GM19397 (cell line): ENCODE results near the gene ZMIZ1.

ENCODE experiments used
- ATAC-seq: cut with Tn5 transposase; IDR thresholded peaks from one replicate; pipeline ENCODE4 v1.9.1; 2021; ENCODE audit warnings: mild to moderate bottlenecking, moderate library complexity; ENCODE audit not compliant: unreplicated experiment

ZMIZ1 gene

DNA sequence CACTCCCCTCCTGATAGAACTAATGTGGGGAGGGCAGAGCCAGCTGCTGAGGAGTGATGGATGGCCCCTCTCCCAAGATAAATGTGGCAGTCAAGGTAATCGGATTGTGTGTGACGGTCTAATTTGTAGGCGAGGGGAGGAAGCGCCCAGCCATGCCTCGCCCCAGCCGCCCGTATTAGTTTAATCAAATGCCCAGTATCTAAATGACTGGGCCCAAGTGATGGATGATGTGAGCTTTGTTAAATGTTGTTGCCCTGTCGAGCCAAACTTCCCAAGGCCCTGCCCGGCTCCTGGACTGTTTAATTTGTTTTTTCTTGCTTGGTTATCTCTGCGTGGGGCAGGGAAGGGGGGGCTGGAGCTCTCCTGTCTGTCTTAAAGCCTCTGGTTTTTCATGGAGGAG lies 190.1 kb downstream of the ZMIZ1 start:
- no peak for ATAC-seq

DNA sequence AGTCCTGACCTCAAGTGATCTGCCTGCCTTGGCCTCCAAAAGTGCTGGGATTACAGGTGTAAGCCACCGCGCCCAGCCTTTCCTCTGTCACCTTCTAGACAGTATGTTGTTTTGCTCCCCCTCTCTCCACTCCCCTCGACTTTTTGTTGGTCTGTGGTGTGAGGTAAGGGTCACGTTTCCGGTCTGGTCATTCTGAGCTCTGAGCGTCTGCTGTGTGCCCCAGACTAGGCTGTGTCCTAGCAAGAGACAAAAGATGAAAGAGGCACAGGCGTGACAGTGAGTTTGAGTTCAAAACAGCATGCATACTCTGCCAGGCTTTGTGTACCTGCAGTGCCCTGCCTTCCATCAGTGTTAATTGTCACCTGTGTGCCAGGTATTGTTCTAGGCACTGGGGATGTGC lies 191.1 kb downstream of the ZMIZ1 start:
- ATAC-seq, result no peak

DNA sequence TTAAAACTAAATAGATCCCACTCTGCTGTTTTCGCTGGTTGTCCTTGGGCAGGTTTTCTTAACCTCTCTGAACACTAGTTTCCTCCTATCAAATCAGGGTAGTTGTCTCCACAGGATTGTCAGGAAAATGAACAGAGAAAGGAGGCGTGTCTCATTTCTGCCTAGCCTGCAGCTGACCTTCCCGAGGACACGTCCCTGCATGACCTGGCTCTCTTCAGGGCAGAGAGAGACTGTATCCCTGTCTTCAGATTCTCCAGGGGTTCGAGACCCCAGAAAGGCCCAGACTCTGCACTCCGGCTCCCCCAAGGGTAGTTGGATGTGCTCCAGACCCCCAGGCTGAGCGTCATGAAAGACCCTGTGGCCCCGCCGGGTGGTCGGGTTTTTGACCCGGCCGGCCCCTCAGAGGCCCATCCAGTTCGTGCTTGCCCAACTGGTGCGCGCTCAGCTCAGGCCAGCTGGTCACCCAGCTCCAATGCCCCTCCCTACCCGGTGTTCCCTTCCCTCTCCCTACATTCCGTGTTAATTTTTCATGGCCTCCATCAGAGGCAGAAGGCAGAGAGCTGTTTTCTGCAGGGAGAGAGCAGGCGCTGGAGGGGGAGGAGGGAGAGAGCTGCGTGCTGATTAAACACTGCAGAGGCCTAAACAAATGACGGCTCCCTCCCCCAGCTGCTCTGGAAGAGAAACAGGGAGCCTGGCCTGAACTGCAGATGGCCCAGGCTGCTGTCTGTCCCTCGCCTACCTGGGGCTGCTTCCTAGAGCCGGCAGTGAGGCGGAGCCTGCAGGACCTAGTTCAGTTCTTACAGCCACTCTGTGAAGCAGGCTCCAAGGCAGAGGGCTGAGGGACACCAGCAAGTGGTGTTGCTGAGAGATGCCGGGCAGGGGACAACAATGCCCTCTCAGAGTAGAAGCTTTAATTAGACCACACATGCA lies 192.3 kb downstream of the ZMIZ1 start:
- no peak for ATAC-seq

DNA sequence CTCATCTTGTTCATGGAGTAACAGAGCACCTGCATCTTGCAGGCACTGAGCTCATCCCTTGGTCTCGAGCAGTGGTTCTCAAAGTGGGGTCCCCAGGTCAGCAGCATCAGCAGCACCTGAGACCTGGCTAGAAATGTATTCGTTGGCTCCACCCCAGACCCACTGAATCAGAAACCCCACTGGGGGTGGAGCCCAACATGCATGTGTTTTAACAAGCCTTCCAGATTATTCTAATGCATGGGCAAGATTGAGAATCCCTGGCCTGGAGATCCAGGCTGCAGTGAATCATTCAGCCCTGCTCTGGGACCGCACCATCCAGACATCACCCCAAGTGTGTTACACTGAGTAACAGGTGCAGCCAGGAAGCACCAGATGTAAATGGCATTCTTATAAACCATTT lies 193.4 kb downstream of the ZMIZ1 start:
- ATAC-seq, result no peak

DNA sequence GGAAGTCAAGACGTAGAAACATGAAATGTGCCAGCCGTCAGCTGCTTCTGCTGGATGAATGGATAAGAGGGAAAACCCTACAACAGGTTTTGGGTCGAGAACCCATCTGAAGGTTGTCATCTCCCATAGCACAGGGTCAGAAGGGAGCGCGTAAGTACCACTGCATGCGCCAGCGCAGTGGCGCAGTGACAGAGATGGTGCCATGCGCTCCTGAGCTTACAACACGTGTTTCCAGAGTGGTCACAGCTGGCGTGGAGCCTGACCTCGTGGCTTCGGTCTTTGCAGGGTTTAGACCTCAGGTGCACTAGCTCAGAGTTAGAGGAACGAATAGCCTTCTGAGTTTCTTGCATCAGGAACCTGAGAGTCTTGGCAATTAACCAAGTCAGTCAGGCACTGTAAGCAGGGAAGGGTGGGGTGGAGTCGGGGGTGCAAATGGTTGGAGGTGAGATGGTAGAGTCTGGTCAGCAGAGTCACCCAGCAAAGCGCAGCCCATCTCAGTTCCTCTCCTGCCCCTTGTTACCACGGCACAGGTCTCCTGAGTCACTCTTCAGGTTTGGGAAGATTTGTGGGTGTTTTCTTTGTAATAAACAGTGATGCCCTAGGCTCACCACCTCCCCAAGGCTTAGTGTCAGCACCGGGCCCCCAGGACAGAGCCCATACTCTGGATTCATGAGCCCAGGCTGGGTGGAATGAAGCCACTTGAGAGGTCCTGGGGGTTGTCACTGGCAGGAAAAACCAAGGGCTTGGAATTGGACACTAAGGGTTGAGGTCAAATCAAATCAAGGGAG lies 194.4 kb downstream of the ZMIZ1 start:
- ATAC-seq, result no peak

DNA sequence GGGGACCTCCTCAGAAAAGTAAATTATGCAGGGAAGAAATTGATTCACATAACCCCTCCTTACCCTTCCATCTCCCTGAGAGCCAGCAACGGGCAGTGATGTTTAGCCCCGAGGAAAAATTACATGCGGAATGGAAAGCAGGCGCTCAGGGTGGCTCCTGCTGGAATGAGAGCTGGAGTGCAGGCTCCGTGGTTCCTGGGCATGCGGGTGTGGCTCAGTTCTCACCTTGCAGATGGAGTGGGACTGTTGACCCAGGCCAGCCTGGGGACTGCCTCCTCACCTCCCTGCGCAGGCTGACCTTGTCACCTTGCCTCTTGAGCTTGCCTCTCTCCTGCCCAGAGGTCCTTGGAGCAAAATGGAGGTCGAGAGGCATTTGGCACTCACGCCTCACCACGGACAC lies 195.2 kb downstream of the ZMIZ1 start:
- ATAC-seq, result no peak

DNA sequence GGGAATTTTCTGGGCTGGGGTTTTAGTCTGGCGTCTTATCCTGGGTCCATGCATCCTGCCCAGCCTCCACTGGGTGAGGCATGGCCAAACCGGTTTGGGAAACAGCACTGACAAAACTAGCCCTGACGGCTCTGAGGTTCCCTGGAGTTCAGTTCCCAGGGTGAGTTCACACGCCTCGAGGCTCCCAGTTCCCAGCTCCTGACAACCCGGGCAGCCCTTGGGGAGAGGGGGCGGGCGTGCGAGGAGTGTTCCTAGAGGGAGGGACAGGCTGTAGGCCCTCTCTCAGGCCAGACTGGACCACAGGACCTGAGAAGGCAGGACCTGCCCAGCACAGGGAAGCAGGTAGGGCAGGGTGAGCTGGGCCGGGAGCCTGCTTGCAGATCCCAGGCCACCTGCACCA lies 196.2 kb downstream of the ZMIZ1 start:
- no peak for ATAC-seq

DNA sequence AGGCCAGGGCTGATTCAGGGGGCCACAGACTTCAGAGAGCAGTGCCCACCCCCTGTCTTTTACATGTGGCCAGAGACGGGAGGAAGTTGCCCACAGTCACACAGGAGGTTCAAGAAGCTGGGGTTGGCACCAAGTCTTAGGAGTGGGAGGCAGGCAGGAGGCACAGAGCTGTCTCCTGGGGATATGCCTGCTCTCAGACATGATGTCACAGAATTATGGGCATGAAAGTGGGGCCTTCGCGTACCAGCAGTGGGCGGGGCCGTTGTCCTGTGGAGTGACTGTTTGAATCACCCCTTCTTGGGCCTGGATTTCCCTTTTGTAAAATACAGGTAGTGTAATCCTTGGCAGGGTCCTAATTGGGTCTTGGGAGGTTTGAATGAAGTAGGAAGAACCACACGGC lies 197.3 kb downstream of the ZMIZ1 start:
- ATAC-seq, result peak; percentile 18

DNA sequence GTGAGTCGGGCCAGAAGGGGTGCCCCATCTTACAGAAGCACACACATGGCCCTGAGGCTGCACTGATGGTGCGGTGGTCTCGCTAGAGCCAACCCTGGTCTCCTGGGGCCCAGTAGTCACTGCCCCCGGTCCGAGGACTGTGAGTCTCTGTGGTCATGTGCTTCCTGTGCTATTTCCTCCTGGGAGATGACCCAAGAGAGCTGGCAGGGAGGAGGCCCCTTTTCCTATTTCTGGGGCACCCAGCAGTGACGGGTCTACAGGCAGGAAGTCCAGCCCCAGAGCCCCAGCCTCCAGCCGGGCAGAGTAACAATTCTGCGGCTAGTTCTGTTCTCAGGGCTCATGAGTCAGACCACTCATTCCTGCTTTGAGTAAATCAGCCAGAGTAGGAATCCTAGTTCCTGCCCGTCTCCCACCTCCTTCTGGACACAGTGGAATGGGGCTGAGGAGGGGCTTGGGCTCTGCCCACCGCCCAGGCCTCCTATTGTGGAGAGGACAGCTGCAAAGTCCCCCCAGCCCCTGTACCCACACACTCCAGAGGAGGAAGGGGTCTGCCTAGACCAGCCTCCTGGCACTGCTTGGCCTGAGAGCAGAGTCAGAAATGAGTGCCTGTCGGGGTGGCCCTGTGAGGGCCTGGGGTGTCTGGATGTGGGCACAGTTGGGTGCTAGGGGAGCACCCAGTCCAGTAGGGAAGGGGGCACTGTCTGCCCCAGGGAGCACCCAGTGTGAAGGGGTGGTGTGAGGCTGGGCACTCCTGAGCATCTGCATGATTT lies 198.0 kb downstream of the ZMIZ1 start:
- peak; percentile 77 for ATAC-seq

DNA sequence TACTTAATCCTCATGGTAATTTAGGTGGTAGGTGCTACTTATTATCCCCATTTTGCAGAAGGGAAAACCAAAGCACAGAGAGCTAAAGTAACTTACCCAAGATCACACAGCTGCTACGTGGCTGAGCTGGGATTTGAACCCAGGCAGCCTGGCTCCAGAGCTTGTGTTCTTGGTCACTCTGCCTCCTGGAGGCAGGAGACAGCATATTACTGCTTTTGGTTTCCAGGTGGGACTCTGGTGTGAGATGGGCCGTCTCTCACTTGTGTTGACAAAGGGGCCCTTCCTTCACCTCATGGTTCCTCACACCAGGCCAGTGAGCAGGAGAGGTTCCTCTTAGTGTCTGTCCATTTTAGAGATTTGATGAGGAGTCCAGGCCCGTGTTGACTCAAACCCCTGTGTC lies 198.7 kb downstream of the ZMIZ1 start:
- ATAC-seq, result no peak

DNA sequence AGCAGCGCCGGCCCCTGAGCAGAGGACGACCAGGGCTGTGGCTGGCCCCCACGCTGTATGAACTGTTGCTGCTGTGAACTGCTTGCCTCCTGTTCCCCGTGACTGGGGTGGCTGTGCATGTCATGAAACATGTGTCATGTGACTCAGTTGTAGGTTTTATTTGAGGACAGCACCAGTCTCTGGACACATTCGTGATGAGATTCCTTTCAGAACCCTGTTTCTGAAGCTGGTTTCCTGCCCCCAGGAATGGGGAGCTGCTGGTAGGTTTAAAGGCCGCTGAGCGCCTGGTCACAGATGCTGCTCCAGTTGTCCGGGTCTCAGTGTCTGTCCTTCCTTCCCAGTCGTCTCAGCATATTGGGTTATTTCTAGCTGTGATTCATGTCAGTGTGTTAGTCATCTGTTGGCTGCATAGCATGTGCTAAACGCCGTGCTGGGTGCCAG lies 199.4 kb downstream of the ZMIZ1 start:
- no peak for ATAC-seq

DNA sequence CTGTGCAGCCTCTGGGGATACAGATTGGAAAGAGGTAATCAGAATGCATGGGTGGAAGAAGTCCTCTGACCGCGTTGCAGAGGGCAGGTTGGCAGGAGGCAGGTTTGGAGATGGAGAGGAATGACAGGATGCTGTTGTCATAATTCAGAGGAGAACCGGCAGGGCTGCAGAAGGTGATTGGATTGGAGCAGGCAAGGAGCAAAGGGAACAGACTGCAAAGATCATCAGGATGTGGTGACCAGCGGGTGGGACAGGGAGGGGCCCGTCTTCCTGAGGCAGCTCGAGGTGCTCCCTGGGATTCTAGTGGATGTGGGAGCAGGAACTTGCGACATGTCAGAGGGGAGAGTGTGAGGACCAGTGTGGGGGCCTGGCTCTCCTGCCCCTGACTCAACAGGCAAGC lies 200.0 kb downstream of the ZMIZ1 start:
- ATAC-seq, result no peak

DNA sequence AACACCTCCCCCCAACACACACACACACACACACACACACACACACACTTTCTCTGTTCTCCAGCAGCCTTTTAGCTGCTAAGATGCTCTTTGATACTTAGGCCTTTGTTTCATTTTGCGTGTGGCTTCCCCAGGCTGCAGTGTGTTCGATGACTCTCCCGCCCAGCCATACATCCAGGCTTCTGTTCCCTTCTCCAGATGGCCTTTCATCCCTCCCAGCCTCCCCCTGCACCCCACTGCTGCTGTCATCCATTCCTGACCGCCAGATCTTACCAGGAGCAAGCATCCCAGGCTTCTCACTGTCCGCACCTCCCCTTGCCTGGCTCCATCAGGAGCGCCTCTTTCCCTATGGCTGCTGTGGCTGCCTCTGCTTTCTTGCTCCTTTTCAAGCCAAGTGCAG lies 200.7 kb downstream of the ZMIZ1 start:
- ATAC-seq, result no peak

DNA sequence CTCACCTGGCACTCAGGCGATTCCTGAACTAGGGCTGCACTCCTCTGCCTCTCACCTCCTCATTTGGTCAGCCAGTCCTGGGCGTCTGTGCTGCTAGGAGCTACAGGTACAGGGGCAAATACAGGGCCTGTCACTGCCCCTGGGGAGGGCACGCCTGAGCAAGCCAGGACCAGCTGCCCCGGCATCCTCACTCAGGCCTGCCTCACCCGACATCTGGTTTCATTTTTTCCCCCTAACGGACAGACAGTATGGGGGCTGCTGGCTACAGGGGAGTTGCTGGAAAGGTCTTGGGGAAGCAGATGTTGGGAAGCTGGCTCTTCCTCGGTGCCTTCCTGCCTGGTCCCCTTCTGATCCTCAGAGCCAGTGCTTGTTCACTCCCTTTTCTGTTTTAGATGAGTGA lies 201.2 kb downstream of the ZMIZ1 start:
- no peak for ATAC-seq

DNA sequence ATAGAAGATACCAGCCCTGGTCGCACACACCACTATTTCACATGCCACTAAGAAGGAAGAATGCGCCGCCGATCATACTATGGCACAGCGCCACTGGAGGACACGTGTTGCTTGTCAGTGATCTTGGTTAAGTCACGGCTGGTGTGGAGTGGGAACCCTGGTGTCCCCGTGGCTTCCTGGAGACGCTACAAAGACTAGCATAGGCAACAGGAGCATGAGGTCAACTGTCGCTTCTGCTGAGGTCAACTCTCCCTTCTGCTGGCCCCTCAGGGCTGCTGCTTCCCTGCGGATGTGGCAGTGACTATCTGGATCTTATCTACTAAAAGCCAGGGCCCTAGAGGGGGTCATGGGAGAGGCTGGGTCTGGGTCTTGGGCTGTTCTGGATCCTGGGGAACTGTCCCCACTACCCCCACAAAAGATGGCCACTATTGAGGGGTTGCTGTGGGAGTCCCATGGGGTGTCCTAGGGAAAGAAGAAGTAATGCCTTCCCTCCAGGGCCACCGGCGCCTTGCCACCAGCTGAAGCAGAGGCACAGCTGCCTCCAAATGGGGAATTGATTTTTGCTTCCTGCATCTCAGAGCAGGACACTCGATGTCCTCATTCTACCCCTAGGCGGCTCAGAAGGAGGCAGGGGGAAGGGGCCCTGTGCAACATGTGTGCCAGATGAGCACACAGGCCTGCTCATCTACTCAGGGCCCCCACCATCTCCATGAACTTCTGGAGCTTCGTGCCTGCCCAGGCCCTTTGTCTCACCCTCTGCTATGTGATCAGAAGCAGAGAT lies 201.9 kb downstream of the ZMIZ1 start:
- ATAC-seq, result no peak

DNA sequence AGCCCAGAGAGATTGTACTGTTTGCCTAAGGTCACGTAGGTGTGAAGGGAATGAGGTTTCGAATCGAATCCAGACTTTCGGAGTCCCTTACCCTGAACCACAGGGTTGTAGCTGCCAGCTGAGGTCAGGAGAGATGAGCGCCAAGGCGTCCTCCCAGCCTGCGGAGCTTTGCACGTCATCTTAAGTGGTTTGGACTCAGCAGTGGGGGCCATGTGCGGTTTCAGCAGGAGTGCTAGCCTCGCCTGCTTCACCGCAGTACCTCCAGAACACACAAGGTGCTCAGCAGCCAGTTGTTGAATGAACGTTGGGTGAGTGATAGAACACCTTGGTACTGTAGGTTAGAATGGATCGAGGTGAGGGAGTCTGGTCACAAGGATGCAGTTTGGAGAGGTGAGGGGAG lies 203.6 kb downstream of the ZMIZ1 start:
- no peak for ATAC-seq

DNA sequence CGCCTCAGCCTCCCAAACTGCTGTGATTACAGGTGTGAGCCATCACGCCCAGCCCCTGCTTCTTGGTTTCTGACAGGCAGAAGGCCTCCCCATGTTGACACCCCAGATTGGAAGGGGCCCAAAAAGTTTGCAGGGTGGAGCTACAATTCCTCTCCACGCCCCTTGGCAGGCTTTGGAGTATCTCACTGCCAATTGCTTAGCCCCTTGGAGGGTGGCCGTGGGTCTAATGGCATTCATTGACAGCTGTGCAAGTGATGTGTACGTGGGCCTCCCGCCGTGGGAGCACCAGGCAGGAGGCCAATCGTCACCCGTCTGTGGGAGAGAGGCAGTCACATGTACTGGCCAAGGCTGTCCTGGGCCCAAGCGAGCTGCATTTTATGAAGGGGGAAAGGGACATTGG lies 204.8 kb downstream of the ZMIZ1 start:
- no peak for ATAC-seq

DNA sequence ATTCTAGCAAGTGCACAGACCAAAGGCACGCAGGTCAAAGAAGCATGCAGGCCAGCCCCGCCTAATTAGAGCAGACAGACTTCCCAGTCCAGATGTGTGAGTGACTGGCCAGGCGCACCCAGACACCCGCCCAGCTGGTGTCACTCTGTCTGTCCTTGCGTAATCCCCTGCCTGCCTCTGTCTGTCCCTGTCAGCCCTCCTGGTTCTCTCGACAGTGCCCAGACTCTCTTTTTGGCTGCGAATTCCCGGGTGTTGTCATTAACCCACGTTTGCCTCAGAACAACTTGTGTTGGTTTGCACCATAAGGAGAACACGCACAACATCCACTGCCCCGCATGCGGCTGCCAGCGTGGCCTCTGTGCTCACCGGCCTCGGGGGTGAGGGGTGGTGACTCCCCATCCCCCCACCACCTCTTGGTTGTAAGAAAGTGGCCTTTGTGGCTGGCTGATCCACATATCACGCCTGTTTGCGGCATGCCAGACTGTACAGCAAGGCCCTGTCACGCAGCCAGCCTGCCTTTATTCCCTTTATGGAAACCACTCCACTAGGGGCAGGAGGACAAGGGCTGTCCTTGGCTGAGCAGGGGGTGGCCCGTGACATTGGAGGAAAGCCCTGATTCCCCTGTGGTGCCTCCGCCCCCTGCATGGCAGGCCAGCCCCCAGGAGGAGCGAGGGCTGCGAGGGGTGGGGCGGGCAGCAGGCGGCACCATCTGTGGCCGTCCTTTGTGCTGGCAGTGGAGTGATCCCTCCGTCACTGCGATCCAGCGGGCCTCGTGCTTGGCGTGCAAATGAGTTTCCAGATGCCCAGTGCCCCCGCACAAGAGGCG lies 205.7 kb downstream of the ZMIZ1 start:
- no peak for ATAC-seq

DNA sequence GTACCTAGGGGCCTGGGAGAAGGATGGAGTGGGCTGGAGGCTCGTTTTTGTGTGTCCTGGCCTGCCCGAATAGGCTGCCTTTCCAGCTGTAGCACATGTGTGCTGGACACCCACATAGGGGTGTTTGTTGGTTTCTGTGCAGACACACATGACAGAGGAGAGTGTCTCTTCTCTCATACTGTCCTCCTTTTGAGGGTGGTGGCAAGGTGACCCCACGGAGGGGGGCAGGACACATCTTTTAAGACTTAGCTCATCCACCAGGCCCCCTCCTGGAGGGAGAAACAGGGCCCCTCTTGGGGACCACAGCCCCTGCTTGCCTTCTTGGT lies 206.3 kb downstream of the ZMIZ1 start:
- ATAC-seq, result no peak

DNA sequence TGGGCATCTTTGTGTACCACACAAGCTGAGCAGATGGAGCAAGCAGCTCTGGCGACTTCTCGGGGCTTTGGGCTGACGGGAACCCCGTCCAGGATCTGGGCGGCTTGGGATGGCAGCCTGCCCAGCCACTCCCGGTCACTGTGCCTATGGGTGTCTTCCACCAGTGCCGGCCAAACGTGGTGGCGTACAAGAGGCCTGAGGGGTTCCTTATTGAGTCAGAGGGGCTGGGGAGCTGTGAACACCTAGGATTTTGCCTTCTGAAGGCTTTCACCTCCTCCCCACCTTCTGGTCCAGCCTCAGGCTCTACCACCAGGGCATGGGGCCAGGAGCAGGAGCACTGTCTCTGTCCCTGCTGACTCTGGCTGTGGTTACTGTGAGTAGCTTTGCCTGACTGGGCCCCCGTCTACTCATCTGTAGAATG lies 206.7 kb downstream of the ZMIZ1 start:
- no peak for ATAC-seq
